SH-SY5Y (cell line): ENCODE measurements around the gene LUC7L3.

Experiments used
- GATA2 ChIP-seq: IDR thresholded peaks from 2 replicates; pipeline ENCODE4 v1.6.1; 2011; ENCODE audit warnings: mild to moderate bottlenecking, low read depth, low read length
- GATA3 ChIP-seq: IDR thresholded peaks from 2 replicates; pipeline ENCODE4 v1.6.1; 2011; ENCODE audit warnings: low read depth, mild to moderate bottlenecking, low read length, moderate library complexity

- no peak for TF ChIP-seq GATA3
- TF ChIP-seq GATA2, result no peak
Observed at GRCh38 chr17:50762177-50762576, 42.8 kb downstream of the LUC7L3 start.
